Stimulated activated naive B cell treated with anti-CD40 and anti-IgM and Interleukin-4, amounts not matched to agents 10 μg/mL and 1 μg/mL and 100 μg/mL, for 72 hours (primary cell): ENCODE results near the gene GPATCH1.

Experiments
- ATAC-seq, 2 donors: fragments of 150-1000 bp; cut with Tn5 transposase; replicated peaks; 2 replicates each; pipeline ENCODE4 v1.10.0; 2021; ENCODE audit warnings: moderate library complexity in 1 of 2
- DNase-seq: peaks from one replicate; pipeline ENCODE4 v3.0.0; 2021
- H3K27ac Mint-ChIP-seq: one replicate; pipeline ENCODE4 v1.8.0; 2022; ENCODE audit warnings: mild to moderate bottlenecking, mixed read lengths
- H3K27me3 Mint-ChIP-seq, 2 donors: one replicate each; pipeline ENCODE4 v1.8.0; 2022; ENCODE audit warnings: mixed read lengths in 2 of 2
- H3K36me3 Mint-ChIP-seq, 2 donors: one replicate each; pipeline ENCODE4 v1.8.0; 2022; ENCODE audit warnings: mixed read lengths in 2 of 2, mild to moderate bottlenecking in 1 of 2
- H3K4me1 Mint-ChIP-seq, 2 donors: one replicate each; pipeline ENCODE4 v1.8.0; 2022; ENCODE audit warnings: mixed read lengths in 2 of 2, mild to moderate bottlenecking in 1 of 2
- H3K4me3 Mint-ChIP-seq, 2 donors: one replicate each; pipeline ENCODE4 v1.8.0; 2022; ENCODE audit warnings: mild to moderate bottlenecking in 2 of 2, mixed read lengths in 2 of 2, moderate library complexity in 1 of 2
- H3K9me3 Mint-ChIP-seq, 2 donors: one replicate each; pipeline ENCODE4 v1.8.0; 2022; ENCODE audit warnings: mixed read lengths in 2 of 2, mild to moderate bottlenecking in 1 of 2

Gene GPATCH1

GRCh38 chr19:33052352-33052972 lies 28.5 kb upstream of the GPATCH1 start:
- Mint-ChIP-seq H3K27ac (no peak overlapping the region), H3K36me3 (peaks cover 0 to 5% of the 10 kb centered on the region in 2 donors), H3K27me3 (peaks cover 0 to 7% of the 10 kb centered on the region in 2 donors), H3K4me3 (no peak overlapping the region), H3K4me1 (no peaks in the 10 kb centered on the region), H3K9me3 (no peaks in the 10 kb centered on the region)
- ATAC-seq: no peak
- DNase-seq: no peak

GRCh38 chr19:33054623-33055022 lies 26.4 kb upstream of the GPATCH1 start:
- peaks cover 0 to 8% of the 10 kb centered on the region in 2 donors for H3K27me3 Mint-ChIP-seq
- no peaks in the 10 kb centered on the region for H3K9me3 Mint-ChIP-seq
- H3K4me1 Mint-ChIP-seq: no peaks in the 10 kb centered on the region
- DNase-seq (no peak), ATAC-seq (no peak)
- no peak overlapping the region for H3K4me3 Mint-ChIP-seq
- peaks cover 0 to 3% of the 10 kb centered on the region in 2 donors for H3K36me3 Mint-ChIP-seq
- H3K27ac Mint-ChIP-seq: no peak overlapping the region

- Mint-ChIP-seq H3K36me3 (no peaks in the 10 kb centered on the region), H3K27ac (no peak overlapping the region), H3K4me3 (no peak overlapping the region), H3K4me1 (no peaks in the 10 kb centered on the region), H3K9me3 (no peaks in the 10 kb centered on the region), H3K27me3 (peaks cover 0 to 7% of the 10 kb centered on the region in 2 donors)
- ATAC-seq (no peak), DNase-seq (no peak)
Measured at GRCh38 chr19:33055718-33056117, 25.3 kb upstream of the GPATCH1 start.

GRCh38 chr19:33060586-33060985 lies 20.4 kb upstream of the GPATCH1 start:
- DNase-seq (no peak), ATAC-seq (no peak)
- H3K27ac Mint-ChIP-seq: no peak overlapping the region
- no peaks in the 10 kb centered on the region for H3K9me3 Mint-ChIP-seq
- H3K4me3 Mint-ChIP-seq: no peak overlapping the region
- H3K36me3 Mint-ChIP-seq: no peaks in the 10 kb centered on the region
- peaks cover 4 to 13% of the 10 kb centered on the region in 2 donors for H3K27me3 Mint-ChIP-seq
- H3K4me1 Mint-ChIP-seq: peaks cover 5 to 14% of the 10 kb centered on the region in 2 donors

GRCh38 chr19:33062902-33063301 lies 18.1 kb upstream of the GPATCH1 start:
- no peak for DNase-seq
- Mint-ChIP-seq H3K9me3 (no peaks in the 10 kb centered on the region), H3K36me3 (no peaks in the 10 kb centered on the region), H3K27ac (no peak overlapping the region), H3K27me3 (peaks cover 8 to 20% of the 10 kb centered on the region in 2 donors), H3K4me3 (peak overlapping the region in 1 of 2 donors; percentile 77), H3K4me1 (peaks cover 5 to 14% of the 10 kb centered on the region in 2 donors)
- no peak for ATAC-seq

GRCh38 chr19:33063356-33063752 lies 17.6 kb upstream of the GPATCH1 start:
- peak overlapping the region; percentile 77 to 81 for H3K4me3 Mint-ChIP-seq

GRCh38 chr19:33063753-33064457 lies 17.1 kb upstream of the GPATCH1 start:
- H3K4me3 Mint-ChIP-seq: peak overlapping the region; percentile 77 to 81
- H3K9me3 Mint-ChIP-seq: no peaks in the 10 kb centered on the region
- peaks cover 8 to 20% of the 10 kb centered on the region in 2 donors for H3K27me3 Mint-ChIP-seq
- H3K4me1 Mint-ChIP-seq: peaks cover 5 to 14% of the 10 kb centered on the region in 2 donors
- peak overlapping the region; percentile 83 for H3K27ac Mint-ChIP-seq
- H3K36me3 Mint-ChIP-seq: no peaks in the 10 kb centered on the region
- DNase-seq (no peak), ATAC-seq (no peak)

More at GRCh38 chr19:33063356-33063752, 17.6 kb upstream of the GPATCH1 start:
- Mint-ChIP-seq H3K36me3 (no peaks in the 10 kb centered on the region), H3K27me3 (peaks cover 8 to 20% of the 10 kb centered on the region in 2 donors), H3K4me1 (peaks cover 5 to 14% of the 10 kb centered on the region in 2 donors), H3K9me3 (no peaks in the 10 kb centered on the region), H3K27ac (no peak overlapping the region)
- peak in 1 of 2 donors; percentile 31 for ATAC-seq
- DNase-seq: no peak

- peaks cover 5 to 14% of the 10 kb centered on the region in 2 donors for H3K4me1 Mint-ChIP-seq
- peak; percentile 4 for DNase-seq
- H3K4me3 Mint-ChIP-seq: peak overlapping the region; percentile 77 to 81
- H3K36me3 Mint-ChIP-seq: no peaks in the 10 kb centered on the region
- no peak overlapping the region for H3K27ac Mint-ChIP-seq
- peaks cover 8 to 18% of the 10 kb centered on the region in 2 donors for H3K27me3 Mint-ChIP-seq
- peak; percentile 71 to 74 for ATAC-seq
- H3K9me3 Mint-ChIP-seq: no peaks in the 10 kb centered on the region
Measured at GRCh38 chr19:33064458-33064791, 16.6 kb upstream of the GPATCH1 start.

- no peaks in the 10 kb centered on the region for H3K9me3 Mint-ChIP-seq
- peaks cover 5 to 14% of the 10 kb centered on the region in 2 donors for H3K4me1 Mint-ChIP-seq
- DNase-seq (peak; percentile 36), ATAC-seq (peak; percentile 88)
- H3K27me3 Mint-ChIP-seq: peaks cover 8 to 14% of the 10 kb centered on the region in 2 donors
- H3K4me3 Mint-ChIP-seq: peak within 1 kb of the TSS; percentile 77 to 81
- H3K27ac Mint-ChIP-seq: peak within 1 kb of the TSS; percentile 83
- H3K36me3 Mint-ChIP-seq: no peaks in the 10 kb centered on the region
Measured at GRCh38 chr19:33064792-33065550, 16.0 kb upstream of the GPATCH1 start, which contains the start of gene RHPN2. TSS of gene RHPN2 (minus strand) at chr19:33064888. CDS start at chr19:33064852, 36 bp downstream.

- no peaks in the 10 kb centered on the region for H3K36me3 Mint-ChIP-seq
- H3K9me3 Mint-ChIP-seq: no peaks in the 10 kb centered on the region
- DNase-seq (no peak), ATAC-seq (no peak)
- no peak overlapping the region for H3K27ac Mint-ChIP-seq
- H3K4me3 Mint-ChIP-seq: peak overlapping the region in 1 of 2 donors; percentile 39
- H3K4me1 Mint-ChIP-seq: peaks cover 5 to 14% of the 10 kb centered on the region in 2 donors
- peaks cover 8 to 19% of the 10 kb centered on the region in 2 donors for H3K27me3 Mint-ChIP-seq
Measured at GRCh38 chr19:33066543-33066942, 14.4 kb upstream of the GPATCH1 start.

GRCh38 chr19:33067121-33067520 lies 13.9 kb upstream of the GPATCH1 start:
- H3K9me3 Mint-ChIP-seq: no peaks in the 10 kb centered on the region

GRCh38 chr19:33071887-33072286 lies 9.1 kb upstream of the GPATCH1 start:
- H3K4me1 Mint-ChIP-seq: no peaks in the 10 kb centered on the region
- H3K27ac Mint-ChIP-seq: no peak overlapping the region
- H3K4me3 Mint-ChIP-seq: no peak overlapping the region
- ATAC-seq (no peak), DNase-seq (no peak)
- no peaks in the 10 kb centered on the region for H3K9me3 Mint-ChIP-seq
- H3K36me3 Mint-ChIP-seq: no peaks in the 10 kb centered on the region
- H3K27me3 Mint-ChIP-seq: peaks cover 0 to 10% of the 10 kb centered on the region in 2 donors

More at GRCh38 chr19:33067121-33067520, 13.9 kb upstream of the GPATCH1 start:
- DNase-seq: no peak
- peaks cover 5 to 14% of the 10 kb centered on the region in 2 donors for H3K4me1 Mint-ChIP-seq
- peaks cover 8 to 23% of the 10 kb centered on the region in 2 donors for H3K27me3 Mint-ChIP-seq
- H3K27ac Mint-ChIP-seq: no peak overlapping the region
- ATAC-seq: no peak
- no peaks in the 10 kb centered on the region for H3K36me3 Mint-ChIP-seq
- no peak overlapping the region for H3K4me3 Mint-ChIP-seq

GRCh38 chr19:33075519-33075918 lies 5.5 kb upstream of the GPATCH1 start:
- Mint-ChIP-seq H3K27me3 (peaks cover 0 to 10% of the 10 kb centered on the region in 2 donors), H3K36me3 (no peaks in the 10 kb centered on the region), H3K27ac (no peak overlapping the region), H3K4me3 (no peak overlapping the region), H3K4me1 (no peaks in the 10 kb centered on the region), H3K9me3 (no peaks in the 10 kb centered on the region)
- no peak for ATAC-seq
- no peak for DNase-seq

GRCh38 chr19:33085570-33086128 lies 4.7 kb downstream of the GPATCH1 start:
- H3K27ac Mint-ChIP-seq: no peak overlapping the region
- no peak for ATAC-seq
- DNase-seq: no peak
- no peaks in the 10 kb centered on the region for H3K27me3 Mint-ChIP-seq
- no peak overlapping the region for H3K4me3 Mint-ChIP-seq
- peaks cover 15 to 20% of the 10 kb centered on the region in 2 donors for H3K36me3 Mint-ChIP-seq
- H3K4me1 Mint-ChIP-seq: peaks cover 14 to 26% of the 10 kb centered on the region in 2 donors
- H3K9me3 Mint-ChIP-seq: no peaks in the 10 kb centered on the region
